EH (cell line): ENCODE results near the gene DDIT3.
A peak's percentile ranks its signal among the peaks of the same experiment; 100 is the strongest.
"Not testable (repeated sequence)": the region's sequence is repeated elsewhere in the genome, so short reads cannot be mapped to it uniquely, and the experiment has no call there.

ENCODE experiments used
- DNase-seq: peaks from one replicate; pipeline ENCODE4 v3.0.0-alpha.2; 2015; ENCODE audit warnings: low read depth

Gene DDIT3

DNA sequence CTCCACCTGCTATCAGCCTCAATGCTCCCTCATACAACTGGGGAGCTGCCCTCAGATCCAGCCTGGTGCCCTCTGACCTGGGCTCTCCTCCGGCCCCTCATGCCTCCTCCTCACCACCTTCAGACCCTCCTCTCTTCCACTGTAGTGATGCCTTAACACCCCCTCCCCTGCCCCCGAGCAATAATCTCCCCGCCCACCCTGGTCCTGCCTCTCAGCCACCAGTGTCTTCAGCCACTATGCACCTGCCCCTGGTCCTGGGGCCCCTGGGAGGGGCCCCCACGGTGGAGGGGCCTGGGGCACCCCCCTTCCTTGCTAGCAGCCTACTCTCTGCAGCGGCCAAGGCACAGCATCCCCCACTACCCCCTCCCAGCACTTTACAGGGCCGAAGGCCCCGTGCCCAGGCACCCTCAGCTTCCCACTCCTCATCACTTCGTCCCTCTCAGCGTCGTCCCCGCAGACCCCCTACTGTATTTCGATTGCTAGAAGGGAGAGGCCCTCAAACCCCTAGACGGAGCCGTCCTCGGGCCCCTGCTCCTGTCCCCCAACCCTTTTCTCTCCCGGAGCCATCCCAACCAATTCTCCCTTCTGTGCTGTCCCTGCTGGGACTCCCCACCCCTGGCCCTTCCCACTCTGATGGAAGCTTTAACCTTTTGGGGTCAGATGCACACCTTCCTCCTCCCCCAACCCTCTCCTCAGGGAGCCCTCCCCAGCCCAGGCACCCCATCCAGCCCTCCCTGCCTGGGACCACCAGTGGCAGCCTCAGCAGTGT, 5.5 kb upstream of the DDIT3 start:
- no peak for DNase-seq

DNA sequence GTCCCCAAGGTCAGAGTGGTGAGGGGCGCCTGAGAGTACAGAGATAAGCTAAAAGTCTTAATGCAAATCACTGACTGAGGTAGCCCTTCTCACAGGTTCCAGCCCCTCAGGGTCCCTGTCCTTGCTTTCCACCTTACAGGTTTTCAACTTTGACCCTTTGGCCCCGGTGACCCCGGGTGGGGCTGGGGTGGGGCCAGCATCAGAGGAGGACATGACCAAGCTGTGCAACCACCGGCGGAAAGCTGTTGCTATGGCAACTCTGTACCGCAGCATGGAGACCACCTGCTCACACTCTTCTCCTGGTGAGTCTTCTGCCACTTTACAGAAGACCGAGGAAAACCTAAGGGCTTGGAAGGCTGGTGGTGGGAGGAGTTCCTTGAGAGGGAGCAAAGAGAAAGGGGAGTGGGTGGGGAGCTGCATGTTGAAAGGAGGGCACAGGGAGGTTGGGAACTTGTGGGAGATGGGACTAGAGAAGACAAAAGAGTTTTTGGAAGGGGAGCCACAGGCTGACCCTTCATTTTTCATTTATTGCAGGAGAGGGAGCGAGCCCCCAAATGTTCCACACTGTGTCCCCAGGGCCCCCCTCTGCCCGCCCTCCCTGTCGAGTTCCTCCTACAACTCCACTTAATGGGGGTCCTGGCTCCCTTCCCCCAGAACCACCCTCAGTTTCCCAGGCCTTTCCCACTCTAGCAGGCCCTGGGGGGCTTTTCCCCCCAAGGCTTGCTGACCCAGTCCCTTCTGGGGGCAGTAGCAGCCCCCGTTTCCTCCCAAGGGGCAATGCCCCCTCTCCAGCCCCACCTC, 4.7 kb upstream of the DDIT3 start:
- no peak for DNase-seq

DNA sequence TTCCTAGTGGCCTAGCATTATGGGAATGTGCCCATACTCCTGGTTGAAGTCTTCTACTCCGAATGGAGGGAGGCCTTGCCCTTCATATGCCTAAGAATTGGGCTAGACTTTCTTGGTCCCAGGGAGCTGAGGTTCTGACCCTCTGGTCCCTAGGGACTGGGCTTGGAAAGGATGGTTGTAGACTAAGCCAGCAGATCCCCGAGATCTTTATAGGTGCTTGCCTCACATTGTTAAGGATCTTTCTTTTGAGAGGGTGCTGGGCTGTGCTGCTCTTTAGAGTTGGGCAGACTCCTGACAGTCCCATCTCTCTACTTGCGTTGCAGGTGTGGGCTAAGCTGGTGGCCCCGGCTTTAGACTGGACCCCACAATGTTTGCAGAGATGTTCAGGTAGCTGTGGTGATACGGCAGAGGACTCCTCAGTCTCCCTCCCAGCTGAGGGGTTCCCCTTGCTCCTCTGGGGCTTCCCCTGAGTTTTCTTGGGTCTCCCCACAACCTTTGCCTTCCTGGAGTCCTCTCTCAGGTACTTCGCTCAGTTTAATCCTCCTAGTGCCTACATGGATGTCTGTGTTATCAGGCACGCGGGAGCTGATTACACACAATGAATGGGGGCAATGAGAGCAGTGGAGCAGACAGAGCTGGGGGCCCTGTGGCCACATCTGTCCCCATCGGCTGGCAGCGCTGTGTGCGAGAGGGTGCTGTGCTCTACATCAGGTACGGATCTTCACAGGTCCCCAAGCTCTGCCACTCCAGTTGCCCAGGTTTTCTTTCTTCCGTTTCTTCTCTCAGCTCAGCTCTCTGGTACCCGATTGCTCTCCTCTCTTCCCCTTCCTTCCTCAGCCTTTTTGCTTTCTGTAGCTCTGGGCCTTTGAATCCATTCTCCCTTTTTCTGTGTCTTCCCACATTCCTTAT, 3.6 kb upstream of the DDIT3 start:
- DNase-seq = no peak

DNA sequence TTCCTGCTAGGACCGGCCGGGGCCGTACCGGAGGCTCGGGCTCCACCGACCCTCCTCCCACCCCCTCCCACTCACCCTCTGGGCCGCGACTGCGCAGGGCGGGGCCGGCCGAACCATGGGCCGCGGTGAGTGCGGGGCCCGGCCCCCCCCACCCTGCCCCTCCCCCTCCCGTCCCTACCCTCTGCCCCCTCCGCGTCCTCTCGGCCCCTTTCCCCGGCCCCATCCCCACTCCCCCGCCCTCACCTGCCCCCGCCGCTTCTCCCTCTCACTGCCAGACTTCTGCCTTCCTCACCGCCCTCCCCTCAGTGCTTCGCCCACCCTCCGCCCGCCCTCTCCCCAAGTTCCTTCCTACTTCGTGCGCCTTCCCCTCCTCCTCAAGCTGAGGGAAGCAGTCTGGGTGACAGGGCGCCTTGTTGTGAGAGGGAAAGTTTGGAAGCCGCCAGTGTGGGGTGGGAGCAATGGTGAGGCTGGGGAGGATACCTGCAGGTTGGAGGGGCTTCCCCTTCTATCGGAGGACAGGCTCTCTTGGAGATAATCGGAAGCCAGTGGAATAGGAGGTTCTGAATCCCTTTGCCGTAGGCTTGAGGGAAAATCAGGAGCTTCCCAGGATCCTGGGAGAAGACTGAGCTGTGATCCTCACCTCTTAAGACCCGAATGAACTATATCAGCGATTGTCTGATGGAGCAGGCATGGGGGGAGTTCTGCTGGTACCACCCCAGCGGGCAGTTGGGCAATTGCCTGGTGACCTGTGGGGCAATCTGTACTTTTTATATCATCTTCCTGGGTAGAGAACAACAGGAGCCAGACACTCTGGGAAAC, 2.8 kb upstream of the DDIT3 start:
- DNase-seq = peak; percentile 56

DNA sequence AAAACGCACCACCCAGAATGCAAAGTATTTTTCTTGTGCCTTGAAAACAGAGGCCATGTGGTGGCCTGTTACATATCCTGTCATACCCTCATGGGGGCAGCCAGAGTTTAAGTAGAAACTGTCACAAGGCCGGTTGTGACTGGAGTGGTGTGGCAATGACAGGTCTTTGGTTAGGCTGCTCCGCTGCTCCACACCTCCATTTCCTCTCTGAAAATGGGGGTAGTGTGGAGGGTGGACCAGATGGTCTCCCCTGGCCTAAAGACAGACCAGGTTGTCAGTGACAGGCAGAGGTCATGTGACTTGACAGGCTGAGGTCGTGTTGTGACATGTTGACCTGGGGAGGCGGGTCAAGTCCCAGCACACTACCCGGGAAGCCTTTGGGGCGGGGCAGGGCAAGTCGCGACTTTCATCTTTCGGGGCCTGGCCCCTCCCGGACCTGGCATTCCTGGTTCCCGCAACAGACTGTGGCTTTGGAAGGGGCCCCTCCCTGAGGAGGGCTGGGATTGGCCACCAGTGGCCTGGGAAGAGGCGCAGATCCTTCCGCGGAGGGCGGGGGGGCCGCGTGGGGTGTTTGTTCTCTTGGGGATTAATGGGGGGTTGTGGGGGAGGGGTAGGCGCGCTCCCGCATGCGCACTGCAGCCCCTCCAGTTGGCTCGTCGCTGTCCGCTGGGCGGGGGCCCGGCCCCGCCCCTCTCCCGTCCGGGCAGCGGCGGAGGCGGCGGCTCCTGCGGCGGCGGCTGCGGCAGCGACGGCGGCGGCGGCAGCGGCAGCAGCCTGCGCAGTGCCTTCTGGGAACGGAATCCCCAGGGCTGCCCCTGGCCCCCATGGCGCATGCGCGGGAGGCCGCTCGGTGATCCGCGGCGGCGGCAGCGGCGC, 1.9 kb upstream of the DDIT3 start, which contains the start of gene MBD6:
Gene MBD6, plus strand, starts transcription at position 814 of the 876 bp plus-strand sequence. CDS start 1,480 bp downstream, outside the sequence.
- DNase-seq = peak; percentile 94

DNA sequence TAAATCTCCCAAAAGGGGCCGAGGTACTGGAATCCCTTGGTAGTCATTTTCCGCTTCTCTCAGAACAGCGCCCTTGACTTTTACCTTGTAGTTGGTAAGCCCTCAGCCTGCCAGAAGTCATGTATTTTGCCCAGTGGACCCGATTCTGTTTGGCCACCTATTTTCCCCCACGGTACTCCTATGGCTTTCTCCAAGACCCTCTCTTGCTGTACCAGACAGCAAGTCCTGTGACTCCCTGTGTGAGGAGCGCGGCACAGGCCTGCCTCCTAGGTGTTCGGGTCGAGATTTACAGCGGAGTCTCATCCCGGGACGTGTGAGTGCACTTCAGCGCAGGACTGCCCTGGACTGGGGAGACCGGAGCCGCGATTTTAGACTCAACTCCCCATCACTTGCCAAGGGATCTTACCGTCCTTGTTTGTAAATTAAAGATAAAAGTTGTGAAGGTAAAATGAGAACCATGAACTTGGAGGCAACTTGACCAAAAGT, 1.3 kb upstream of the DDIT3 start:
- DNase-seq = no peak

DNA sequence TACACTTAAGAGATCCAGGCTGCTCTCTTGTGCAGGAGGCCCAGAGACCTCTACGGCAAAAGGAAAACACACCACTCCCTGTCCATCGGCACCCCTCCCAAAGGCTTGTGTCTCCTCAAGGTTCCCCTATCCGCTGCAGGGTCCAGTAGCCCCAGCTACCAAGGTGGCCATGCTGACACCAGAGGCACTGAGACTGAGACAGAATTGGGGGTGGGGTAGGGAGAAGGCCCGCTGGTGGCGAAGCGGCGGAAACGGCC, 590 bp downstream of the DDIT3 start:
- DNase-seq = no peak

DNA sequence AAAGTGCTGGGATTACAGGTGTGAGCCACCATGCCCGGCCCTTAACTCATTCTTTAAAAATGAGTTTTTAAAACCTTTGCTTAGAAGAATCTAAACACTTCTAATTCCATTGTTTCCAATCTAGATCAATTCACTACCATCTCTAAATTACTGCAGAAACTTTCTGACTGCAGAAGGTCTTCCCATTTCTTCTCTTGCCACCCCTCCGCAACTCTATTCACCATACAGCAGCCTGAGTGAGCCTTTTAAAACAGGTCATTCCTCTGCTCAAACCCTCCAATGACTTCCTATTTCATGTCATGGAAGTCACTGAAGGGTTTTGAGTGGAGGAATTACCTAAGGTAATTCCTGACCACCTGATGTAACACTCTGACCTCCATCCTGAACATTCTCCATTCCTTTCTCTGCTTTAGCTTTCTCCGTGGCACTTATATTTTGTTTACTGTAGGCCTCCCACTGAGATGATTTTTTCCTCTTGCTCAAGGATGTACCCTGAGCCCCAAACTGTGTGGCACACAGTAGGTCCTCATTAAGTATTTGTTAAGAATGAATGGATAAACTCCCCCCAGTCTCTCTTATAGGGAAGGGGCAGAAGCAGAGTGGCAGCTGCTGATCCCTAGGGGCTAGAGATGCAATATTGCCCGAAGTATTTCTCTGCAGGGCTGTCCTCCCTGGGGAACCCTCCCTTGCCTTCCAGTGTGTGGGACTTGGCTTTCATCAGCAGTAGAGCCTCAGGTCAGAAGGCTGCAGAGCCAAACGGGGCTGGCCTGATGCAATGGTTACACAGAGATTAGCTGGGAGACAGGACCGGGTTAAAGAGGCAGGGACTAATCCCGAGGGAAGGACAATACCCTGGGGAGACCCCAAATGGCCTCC, 1.2 kb downstream of the DDIT3 start:
- DNase-seq = peak; percentile 59

DNA sequence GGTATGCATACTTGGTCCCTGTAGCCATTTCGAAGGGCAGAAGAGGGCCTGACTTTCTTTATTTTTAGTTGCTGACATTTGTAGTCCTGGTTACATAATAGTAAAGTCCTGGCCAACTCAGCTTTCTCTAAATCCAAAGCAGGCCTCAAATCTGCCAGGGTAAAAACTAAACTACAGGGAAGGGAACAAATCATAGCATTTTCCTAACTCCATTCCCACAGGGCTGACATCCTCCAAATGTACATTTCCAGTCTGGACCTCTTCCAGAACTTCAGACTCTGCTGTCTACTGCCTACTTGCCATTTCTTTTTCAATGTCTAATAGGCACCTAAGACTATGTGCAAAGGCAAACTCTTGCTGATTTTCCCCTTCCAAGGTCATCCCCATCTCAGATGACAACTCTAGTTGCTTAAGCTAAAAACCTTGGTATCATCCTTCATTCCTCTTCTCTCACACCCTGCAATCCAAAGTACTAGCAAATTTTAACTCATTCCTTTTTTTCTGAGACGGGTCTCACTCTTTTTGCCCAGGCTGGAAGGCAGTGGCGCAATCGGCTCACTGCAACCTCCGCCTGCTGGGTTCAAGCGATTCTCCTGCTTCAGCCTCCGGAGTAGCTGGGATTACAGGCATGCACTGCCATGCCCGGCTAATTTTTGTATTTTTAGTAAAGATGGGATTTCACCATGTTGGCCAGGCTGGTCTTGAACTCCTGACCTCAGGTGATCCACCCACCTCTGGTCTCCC, 2.0 kb downstream of the DDIT3 start:
- peak; percentile 33 for DNase-seq

DNA sequence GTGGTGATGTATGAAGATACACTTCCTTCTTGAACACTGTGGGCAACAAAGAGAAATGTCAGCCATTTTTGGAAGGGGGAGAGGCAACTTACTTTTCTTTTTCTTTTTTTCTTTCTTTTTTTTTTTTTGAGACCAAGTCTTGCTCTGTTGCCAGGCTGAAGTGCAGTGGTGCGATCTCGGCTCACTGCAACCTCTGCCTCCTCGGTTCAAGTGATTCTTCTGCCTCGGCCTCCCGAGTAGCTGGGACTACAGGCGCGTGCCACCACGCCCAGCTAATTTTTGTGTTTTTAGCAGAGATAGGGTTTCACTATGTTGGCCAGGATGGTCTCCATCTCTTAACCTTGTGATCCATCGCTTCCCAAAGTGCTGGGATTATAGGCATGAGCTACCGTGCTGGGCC, 2.6 kb downstream of the DDIT3 start:
- not testable (repeated sequence) for DNase-seq

DNA sequence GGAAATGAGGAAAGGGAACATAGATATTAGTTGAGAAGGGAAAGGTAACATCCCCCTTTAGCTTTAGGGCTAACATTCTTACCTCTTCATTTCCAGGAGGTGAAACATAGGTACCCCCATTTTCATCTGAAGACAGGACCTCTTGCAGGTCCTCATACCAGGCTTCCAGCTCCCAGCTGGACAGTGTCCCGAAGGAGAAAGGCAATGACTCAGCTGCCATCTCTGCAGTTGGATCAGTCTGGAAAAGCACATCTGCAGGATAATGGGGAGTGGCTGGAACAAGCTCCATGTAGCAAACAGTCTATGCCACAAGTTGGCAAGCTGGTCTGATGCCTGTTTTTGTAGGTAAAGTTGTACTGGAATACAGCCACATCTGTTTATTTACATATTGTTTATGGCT, 3.1 kb downstream of the DDIT3 start:
- peak; percentile 76 for DNase-seq

DNA sequence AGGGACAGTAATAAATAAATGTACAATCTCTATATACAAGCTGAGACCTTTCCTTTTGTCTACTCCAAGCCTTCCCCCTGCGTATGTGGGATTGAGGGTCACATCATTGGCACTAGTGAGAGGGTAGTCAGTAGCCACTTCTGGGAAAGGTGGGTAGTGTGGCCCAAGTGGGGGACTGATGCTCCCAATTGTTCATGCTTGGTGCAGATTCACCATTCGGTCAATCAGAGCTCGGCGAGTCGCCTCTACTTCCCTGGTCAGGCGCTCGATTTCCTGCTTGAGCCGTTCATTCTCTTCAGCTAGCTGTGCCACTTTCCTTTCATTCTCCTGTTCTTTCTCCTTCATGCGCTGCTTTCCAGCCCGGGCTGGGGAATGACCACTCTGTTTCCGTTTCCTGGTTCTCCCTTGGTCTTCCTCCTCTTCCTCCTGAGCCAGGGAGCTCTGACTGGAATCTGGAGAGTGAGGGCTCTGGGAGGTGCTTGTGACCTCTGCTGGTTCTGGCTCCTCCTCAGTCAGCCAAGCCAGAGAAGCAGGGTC, 3.6 kb downstream of the DDIT3 start:
- DNase-seq = no peak

DNA sequence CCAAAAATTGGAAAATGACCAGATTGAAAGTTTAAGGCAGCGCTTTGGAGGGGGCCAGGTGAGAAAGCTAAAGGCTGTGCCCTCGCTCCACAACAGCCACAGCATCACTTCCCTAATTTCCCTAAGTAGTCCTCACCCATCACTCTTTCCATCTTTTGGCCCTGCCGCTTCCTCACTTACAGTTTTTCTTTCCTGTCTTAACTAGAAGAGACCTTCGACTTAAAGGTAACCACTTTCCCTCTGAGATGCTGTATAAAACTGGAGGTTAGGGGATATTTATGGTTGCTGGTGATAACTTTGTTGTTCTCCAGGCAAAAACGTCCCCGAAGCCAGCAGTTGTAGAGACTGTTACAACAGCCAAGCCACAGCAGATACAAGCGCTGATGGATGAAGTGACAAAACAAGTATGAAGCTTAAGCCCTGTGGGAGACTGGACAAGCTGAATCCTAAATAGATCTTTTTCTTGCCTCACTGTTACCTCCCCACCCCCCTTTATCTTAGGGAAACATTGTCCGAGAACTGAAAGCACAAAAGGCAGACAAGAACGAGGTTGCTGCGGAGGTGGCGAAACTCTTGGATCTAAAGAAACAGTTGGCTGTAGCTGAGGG, 4.3 kb downstream of the DDIT3 start:
- no peak for DNase-seq

DNA sequence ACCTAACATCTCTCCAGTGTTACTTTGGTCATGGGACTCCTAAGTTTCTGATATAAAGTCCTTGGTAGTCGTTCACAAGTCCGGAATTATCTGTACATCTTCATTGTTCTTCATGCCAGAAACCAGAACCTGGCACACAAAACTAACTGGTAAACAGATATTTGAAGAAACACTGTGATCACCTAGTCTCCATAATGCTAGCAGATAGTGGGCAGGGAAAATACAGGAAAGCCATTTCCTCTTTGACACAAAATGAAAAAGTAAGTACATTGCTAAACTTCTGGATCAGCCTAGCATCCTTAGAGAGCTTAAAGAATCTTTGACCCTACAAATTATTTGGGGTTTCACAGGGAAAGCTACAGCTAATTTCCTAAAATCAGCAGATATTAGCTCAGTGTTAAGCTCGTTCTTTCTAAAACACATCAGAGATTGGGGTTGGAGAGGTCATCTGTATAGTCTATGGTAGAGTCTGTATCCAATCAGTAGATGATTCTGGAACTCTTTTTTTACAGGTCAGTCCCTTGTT, 4.8 kb downstream of the DDIT3 start:
- DNase-seq = no peak

DNA sequence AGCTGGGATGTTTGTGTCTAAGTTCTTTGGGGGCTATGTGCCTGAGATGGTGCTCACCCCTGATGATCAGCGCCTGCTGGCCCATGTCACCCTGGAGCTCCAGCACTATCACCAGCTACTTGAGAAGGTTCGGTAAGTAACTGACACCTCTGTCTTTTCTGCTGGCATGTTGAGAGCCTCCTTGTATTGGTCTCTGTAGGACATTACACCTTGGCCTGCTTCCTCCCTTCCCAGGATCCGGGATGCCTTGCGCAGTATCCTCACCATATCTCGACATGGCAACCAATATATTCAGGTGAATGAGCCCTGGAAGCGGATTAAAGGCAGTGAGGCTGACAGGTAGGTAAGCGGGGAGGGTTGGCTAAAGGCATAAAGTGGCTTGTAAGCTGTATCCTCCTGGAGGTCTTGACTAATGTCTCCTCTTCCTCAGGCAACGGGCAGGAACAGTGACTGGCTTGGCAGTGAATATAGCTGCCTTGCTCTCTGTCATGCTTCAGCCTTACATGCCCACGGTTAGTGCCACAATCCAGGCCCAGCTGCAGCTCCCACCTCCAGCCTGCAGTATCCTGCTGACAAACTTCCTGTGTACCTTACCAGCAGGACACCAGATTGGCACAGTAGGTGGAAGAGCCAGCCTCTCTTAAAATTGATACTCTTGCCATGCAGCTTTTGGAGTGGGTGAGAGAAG, 5.5 kb downstream of the DDIT3 start:
- DNase-seq = no peak

DNA sequence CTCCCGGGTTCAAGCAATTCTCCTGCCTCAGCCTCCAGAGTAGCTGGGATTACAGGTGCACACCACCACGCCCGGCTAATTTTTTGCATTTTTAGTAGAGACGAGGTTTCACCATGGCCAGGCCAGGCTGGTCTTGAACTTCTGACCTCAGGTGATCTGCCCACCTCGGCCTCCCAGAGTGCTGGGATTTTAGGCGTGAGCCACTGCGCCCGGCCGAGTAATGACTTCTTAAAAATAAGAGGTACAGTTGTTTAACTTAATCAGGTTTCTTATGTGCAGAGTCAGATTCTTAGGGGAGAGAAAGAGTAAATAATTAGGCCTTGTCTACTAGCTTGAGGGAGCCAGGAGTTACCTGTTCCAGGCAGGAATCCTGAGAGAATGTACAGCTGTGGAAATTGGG, 6.1 kb downstream of the DDIT3 start:
- not testable (repeated sequence) for DNase-seq

DNA sequence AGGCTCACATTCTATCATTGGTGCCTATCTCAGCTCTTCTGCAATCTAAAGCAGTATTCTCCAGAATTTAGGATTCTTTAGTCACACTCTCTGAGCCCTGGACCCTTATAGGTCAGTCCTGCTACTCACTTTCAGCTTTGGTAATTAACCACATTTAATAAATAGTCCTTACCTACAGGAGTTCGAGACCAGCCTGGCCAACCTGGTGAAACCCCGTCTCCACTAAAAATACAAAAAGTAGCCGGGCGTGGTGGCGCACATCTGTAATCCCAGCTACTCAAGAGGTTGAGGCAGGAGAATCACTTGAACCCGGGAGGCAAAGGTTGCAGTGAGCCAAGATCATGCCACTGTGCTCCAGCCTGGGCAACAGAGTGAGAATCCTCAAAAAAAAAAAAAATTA, 6.6 kb downstream of the DDIT3 start:
- not testable (repeated sequence) for DNase-seq
